Measurements from ENCODE around the gene SLC1A6.

GRCh38 chr19:14933506-14933905 is 46.2 kb downstream of the SLC1A6 start:
- TF ChIP-seq, protein P1, sequence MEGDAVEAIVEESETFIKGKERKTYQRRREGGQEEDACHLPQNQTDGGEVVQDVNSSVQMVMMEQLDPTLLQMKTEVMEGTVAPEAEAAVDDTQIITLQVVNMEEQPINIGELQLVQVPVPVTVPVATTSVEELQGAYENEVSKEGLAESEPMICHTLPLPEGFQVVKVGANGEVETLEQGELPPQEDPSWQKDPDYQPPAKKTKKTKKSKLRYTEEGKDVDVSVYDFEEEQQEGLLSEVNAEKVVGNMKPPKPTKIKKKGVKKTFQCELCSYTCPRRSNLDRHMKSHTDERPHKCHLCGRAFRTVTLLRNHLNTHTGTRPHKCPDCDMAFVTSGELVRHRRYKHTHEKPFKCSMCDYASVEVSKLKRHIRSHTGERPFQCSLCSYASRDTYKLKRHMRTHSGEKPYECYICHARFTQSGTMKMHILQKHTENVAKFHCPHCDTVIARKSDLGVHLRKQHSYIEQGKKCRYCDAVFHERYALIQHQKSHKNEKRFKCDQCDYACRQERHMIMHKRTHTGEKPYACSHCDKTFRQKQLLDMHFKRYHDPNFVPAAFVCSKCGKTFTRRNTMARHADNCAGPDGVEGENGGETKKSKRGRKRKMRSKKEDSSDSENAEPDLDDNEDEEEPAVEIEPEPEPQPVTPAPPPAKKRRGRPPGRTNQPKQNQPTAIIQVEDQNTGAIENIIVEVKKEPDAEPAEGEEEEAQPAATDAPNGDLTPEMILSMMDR (IDR thresholded peaks at IDR 0.05) = no peak
- TF ChIP-seq EZH2 (IDR thresholded peaks at IDR 0.05; ENCODE audit: borderline replicate concordance, insufficient read depth, low read depth, low read length, poor library complexity, severe bottlenecking) = no peak
